ENCODE results near the gene DNAJC30. TPM values are rescaled to one million over a fixed set of nuclear protein-coding genes. Genes with fewer than 3 reads are reported as not detected.

Gene DNAJC30
- total RNA-seq, 4 donors from 2014 or later = 4.0 to 5.3 (median 4.7) TPM

- TF ChIP-seq, protein P1, sequence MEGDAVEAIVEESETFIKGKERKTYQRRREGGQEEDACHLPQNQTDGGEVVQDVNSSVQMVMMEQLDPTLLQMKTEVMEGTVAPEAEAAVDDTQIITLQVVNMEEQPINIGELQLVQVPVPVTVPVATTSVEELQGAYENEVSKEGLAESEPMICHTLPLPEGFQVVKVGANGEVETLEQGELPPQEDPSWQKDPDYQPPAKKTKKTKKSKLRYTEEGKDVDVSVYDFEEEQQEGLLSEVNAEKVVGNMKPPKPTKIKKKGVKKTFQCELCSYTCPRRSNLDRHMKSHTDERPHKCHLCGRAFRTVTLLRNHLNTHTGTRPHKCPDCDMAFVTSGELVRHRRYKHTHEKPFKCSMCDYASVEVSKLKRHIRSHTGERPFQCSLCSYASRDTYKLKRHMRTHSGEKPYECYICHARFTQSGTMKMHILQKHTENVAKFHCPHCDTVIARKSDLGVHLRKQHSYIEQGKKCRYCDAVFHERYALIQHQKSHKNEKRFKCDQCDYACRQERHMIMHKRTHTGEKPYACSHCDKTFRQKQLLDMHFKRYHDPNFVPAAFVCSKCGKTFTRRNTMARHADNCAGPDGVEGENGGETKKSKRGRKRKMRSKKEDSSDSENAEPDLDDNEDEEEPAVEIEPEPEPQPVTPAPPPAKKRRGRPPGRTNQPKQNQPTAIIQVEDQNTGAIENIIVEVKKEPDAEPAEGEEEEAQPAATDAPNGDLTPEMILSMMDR (IDR thresholded peaks at IDR 0.05) = no peak
- no peak for DNase-seq (ENCODE audit: low spot score)
- ATAC-seq (ENCODE audit: low FRiP score) = no peak
Observed at GRCh38 chr7:73702226-73702625, 19.0 kb upstream of the DNAJC30 start.

DNA sequence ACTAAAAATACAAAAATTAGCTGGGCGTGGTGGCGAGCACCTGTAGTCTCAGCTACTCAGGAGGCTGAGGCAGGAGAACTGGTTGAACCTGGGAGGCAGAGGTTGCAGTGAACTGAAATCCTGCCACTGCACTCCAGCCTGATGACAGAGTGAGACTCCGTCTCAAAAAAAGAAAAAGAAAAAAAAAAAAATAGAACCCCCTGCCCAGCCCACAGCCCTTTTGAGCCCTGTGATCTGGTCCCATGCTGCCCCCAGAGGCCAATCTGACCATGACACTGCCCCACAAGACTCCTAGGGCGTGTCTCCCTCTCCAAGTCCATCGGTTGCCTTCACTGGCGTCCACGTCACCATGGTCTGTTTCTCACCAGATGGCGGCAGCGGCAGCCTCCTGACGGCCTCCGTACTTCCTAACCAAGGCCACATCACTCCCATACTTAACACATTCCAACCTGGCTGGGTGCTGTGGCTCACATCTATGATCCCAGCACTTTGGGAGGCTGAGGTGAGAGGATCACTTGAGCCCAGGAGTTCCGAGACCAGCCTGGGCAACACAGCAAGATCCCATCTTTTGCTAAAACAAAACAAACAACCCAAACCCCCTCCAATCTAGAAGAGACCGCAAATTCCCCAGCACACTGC is 18.2 kb upstream of the DNAJC30 start:
- TF ChIP-seq, protein P1 (IDR thresholded peaks at IDR 0.05) = no peak
- ATAC-seq (ENCODE audit: low FRiP score) (no peak), DNase-seq (ENCODE audit: low spot score) (no peak)

GRCh38 chr7:73700581-73701134 is 17.4 kb upstream of the DNAJC30 start:
- ATAC-seq (ENCODE audit: low FRiP score) (no peak), DNase-seq (ENCODE audit: low spot score) (no peak)
- TF ChIP-seq, protein P1 (IDR thresholded peaks at IDR 0.05) = no peak

DNA sequence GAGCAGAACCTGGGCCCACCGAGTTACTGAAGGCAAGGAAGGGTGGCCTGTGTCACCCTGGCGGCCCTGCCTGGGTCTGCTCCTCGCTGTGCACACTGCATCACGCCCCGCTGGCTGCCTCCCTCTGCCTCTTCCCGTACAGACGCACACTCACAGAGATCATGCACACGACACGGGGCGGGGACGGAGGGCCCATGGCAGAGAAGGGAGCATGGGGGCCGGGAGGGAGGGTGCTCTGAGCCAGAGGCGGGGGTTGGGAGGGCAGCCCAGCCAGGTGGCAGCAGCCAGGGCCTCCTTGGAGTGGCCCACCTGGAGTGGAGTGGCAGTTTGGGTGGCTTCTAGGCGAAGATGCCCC is 16.8 kb upstream of the DNAJC30 start:
- TF ChIP-seq, protein P1 (IDR thresholded peaks at IDR 0.05) = no peak
- no peak for ATAC-seq (ENCODE audit: low FRiP score)
- DNase-seq (ENCODE audit: low spot score) = no peak

GRCh38 chr7:73699370-73700068 is 16.3 kb upstream of the DNAJC30 start:
- no peak for ATAC-seq (ENCODE audit: low FRiP score)
- no peak for DNase-seq (ENCODE audit: low spot score)
- TF ChIP-seq, protein P1 (IDR thresholded peaks at IDR 0.05) = no peak

- TF ChIP-seq, protein P1 (IDR thresholded peaks at IDR 0.05) = no peak
- ATAC-seq (ENCODE audit: low FRiP score) = no peak
Observed at GRCh38 chr7:73698410-73698809, 15.2 kb upstream of the DNAJC30 start.

GRCh38 chr7:73696372-73696771 is 13.1 kb upstream of the DNAJC30 start:
- TF ChIP-seq, protein P1 (IDR thresholded peaks at IDR 0.05) = no peak
- DNase-seq (ENCODE audit: low spot score) (no peak), ATAC-seq (ENCODE audit: low FRiP score) (no peak)

More at GRCh38 chr7:73698410-73698809, 15.2 kb upstream of the DNAJC30 start:
- no peak for DNase-seq (ENCODE audit: low spot score)
